Medulla oblongata (tissue), 1 donor: ENCODE results near the gene IRX1.

Experiments used
- DNase-seq: peaks from one replicate; pipeline ENCODE4 v3.0.0-alpha.2; 2015; ENCODE audit errors: extremely low spot score

Gene IRX1

DNA sequence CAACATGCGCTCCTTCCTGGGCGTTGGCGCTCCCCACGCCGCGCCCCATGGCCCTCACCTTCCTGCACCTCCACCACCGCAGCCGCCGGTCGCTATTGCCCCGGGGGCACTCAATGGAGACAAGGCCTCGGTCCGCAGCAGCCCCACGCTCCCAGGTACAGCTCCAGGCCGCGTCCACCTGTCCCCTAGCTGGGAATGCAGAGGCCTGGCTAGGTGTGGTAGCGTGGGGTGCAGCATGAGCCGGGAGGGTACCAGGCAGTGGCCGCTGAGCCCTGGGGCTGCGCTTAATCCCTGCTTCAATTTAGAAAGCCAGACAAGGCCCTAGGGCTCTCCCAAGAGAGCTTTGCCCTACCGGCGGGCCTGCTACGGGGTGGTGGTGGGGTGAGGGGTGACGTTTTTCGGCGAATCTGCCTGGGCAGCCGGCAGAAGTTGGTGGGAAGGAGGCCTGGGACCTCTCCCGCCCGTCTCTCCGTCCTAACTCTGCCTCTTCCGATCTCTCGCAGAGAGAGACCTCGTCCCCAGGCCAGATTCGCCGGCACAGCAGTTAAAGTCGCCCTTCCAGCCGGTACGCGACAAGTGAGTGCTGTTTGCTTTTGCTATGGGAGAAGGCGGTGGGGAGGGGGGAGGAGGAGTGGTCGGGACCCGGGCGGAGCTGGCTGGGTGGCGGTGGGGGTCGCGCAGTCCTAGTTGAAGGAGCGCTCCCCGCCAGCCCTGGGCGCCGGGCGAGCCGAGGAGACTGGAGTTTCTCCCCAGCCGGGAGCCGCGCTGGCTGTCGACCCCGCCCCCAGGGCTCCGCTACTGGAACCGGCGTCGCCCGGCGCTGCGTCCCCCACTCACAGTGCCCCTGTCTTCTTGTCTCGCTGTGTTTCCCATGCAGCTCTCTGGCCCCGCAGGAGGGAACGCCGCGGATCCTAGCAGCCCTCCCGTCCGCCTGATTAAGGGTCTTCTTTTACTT lies 4.8 kb downstream of the IRX1 start:
- DNase-seq: no peak

DNA sequence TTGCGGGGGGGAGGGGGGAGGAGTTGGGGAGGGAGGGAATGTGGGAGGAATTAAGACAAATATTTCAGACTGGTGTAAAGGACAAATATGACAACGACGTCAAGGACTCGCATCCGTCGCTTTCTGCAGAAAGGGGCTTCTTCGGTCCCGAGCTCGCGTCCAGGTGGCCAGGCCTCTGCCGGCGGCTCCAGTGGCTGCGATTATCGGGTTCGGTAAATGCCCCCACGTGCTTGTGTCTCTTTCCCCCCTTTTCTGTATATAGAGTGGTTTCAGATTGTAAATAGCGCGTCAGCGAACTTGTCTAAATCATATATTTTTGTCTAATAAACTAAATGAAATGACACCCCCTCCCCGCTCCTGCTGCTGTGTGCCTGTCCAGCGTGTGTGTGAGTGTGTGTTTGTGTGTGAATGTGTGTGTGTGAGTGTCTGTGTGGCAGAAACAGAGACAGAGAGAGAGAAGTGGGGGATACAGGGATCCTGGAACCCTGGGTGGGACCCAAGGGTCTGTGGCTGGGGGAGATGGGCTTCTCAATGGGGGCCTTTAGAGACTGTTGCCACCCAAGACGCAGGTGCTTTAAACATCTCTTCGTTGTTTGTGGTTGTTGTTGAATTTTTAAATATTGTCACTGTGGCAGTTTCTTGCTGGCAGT lies 5.6 kb downstream of the IRX1 start:
- no peak for DNase-seq

DNA sequence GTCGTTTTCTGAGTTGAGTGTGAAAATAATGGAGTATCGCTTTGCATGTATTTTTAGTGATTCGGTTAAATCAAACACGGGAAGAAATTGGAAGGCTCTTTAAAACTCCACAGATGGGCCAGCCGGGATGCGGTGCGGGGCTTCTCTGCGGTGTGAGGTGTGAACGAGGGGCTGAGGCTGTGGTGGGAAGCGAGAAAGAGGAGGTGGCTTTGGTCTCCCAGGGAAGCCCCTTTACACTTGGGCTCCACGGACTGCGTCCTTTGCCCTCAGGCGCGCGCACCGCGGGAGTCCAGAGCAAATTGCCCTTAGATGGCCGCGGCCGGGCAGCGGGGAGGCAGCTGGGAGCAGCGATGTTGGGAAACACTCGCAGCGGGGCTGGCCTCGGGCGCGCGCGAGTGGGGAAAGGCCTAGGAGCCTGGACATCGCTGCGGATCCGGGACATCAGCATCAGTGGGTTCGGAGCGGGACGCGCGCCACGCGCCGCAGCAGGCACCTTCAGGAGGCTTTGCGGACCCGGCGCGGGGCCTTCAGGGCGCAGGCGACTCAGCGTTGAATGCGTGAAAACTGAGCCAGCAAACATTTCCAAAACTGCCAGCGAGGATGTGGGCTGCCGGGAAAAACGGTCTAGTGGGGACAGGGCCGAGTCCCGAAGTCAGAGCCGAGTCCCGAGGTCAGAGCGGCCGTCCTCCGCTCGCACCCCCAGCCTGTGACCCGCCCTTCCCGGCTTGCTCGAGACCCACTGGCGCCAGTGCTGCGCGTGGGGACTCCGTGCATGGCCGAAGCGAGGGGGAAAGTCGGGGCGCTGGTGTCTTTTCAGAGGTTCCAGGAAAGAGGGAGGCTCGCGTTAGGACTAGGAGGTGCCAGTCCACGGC lies 6.5 kb downstream of the IRX1 start:
- no peak for DNase-seq

DNA sequence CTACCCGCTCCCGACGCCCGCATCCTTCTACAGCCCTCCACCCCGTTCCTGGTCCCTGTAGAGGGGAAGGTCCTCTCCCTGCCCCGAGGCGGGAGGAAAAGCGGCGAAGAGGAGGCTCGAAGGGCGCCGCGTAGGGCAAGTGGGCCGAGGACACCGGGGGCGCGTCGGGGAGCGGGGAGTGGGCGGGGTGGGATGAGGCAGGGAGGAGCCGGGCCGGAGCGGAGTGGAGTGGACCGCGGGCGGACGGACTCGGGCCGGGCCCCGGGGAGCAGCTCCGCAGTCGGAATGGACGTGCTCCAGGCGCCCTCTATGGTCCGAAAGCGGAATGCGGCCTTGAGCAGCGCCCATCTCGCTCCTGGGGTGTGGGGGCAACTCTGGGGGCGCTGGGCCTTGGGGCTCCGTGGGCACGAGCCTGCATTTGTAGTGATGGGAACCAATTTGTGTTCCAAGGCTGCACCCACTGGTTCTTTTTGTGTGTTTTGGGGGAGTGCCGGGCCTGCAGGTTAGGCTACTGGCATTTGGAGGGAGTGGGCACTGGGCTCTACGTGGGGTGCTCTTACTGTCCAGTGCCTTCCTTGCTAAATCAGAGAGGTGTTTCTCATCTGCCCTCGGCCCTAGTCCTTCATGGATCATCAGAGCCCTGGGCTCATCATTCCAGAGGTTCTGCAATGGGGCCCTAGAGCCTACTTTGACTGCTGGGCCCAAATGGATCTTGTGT lies 7.3 kb downstream of the IRX1 start:
- DNase-seq: no peak

DNA sequence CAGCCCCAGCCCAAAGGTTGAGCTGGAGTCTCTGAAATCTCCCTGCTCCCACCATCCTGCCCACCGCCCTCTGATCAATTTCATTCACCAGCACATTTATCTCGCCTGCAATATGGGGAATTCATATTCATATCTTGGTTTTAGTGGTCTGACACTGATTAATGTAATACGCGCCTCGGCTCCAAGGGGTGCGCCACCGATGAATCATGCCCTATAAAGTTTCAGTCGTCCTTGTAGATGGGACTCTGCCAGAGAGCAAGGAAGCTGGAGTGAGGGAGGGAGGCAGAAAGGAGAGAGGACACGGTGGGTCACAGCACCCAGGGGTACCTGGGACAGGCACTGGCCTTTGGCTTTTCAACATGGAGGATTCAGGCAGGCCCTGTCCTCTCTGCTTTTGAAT lies 8.9 kb downstream of the IRX1 start:
- no peak for DNase-seq

DNA sequence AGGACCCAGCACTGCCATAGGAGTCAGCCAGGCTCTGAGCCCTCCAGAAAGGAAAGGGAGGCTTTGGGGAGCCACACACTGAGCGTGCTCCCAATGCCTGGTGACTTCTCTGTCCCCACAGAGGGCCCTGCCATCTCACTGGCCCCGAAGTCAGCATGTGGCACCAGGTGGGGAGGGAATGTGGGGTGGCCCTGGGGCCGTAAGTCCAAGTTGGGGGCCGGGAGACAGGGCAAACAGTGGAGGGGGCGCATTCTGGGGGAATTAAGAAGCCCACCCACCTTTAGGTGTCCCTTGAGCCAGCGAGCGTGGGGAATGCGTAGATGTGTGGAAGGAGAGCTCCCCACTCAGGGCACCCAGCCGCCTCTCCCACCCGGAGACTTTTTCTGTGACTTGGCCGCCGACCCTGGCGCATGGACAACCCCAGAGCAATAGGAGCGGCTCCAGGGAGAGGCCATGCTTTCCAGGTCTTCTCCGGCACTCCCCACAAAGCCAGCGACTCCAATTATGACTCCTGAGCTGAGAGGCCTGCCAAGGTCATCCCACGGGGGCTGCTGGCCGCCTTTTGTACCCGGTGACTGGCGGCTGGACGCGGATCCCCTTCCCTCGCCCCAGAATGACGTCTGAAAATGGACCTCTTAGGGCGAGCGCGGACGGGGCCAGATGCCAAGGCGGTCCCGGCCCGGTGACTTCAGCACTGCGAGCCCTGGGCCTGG lies 9.8 kb downstream of the IRX1 start:
- no peak for DNase-seq

DNA sequence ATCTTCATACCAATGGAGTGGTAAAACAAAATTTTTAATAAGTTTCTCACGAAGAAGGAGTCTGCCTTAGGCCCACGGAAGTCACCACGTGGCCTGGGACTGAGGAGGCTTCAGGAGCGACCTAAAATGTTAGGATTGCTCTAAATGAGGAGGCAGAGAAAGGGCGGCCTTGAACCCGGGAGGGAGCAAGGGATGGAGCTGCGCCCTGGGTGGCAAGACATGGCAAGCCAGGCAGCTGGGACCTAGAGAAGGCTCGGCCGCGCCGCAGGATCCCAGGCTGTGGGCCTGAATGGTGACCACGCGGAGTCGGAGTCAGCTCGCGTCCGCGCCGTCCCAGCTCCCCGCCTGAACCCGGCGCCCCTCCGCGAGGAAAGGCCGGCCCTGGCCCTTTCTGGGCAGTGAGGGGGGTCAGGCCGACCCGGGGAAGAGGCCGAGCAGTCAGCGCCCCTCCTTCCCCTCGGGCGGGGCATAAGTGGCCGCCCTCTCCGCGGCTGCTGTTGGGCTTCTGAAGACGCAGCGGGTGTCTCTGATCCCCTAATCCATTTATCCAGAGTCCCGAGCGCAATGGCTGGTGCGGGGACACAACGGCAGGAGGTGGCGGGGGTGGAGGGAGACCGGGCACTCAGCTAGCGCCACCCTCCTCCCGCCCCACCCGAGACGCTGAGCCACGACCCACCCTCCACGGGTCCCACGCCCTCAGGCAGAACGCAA lies 10.6 kb downstream of the IRX1 start:
- no peak for DNase-seq

DNA sequence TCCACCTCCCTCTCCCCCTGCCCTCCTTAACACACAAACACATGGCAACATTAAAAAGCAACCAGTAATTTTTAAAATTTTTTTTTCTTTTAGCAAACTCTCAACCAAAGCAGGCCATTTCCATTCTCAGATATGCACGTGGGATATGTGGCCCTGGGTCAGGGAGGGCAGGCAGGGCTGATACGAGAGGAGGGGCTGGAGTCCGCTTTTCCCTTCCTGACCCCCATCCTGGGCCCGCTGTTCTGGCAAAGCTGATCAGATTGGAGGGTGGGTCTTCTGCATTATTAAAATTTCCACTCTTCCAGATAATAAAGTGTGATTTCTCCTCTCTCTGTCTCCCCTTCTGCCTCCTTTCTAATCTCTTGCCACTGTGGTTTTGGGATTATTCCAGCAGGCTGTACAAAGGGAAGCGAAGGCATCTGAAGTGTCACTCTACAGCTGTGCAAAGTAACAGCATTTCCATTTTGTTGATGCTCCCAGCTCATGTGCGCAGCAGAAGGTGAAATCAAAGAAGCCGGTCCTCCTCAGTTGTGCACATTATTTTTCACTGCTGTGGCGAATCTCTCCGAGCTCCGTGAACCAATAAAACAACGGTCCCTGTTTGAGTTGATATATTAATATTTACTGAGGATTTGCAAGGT lies 12.0 kb downstream of the IRX1 start:
- DNase-seq: no peak

DNA sequence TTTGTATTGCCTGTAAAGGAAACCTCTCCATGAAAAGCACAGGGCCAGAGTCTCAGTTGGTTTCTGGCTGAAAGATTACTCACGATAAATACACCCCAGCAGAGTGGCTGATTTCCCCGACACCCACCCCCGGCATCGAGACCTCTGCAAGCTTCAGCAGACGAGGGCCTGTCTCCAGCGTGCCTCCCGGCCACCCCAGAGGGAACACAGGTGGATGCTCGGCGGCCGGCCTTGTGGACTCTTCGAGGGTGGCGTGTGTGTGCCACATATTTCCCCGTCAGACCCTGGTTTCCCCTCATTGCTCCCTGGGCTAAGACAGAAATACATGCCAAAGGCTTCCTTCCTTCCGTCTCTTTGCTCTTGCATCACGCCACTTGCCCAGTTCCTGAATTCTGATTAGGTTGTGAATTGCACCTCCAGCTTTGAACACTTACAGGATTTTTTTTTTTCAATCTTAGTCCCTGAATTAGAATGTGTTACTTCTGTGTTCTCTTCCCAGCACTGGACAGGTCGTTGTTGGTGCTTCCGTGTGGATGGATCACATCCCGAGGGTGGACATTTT lies 13.6 kb downstream of the IRX1 start:
- DNase-seq: no peak

DNA sequence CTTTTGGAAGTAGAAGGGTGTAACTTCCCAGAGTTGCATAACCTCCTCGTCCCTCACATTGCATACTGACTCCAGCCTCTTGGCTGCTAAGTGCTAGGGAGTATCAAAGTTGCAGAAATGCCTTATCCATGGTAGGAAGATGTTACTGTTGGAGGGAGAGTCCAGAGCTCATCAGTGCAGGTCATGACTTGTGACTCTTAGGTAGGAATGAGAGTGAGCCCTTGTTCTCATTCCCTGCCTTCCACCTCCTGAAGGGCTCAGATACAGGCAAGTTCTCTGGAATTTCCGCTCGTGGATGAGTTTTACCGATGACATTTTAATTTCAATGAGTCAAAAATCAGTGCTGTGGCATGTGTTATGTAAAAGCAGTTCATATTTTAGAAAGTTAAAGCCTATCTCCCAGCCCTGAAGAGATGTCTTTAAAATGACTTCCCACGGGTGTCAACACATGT lies 17.0 kb downstream of the IRX1 start:
- no peak for DNase-seq

DNA sequence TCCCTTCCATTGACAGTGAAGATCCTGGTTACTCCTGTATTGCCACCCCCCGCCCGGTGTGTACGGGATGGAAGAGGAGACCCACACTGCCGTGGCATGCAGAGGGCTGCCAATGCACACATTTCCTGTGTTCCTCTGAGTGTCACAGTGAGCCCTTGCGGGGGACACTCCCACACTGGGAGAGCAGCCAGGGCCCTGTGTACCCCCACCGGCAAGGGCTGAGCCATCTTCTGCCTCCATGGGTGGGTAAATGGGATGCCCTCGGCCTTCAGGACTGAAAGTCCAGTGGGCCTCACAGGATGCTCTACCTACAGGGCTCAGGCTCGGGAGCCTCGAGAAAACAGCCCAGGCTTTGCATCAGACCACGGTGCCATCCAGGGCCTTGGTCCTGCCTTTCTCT lies 18.1 kb downstream of the IRX1 start:
- no peak for DNase-seq

DNA sequence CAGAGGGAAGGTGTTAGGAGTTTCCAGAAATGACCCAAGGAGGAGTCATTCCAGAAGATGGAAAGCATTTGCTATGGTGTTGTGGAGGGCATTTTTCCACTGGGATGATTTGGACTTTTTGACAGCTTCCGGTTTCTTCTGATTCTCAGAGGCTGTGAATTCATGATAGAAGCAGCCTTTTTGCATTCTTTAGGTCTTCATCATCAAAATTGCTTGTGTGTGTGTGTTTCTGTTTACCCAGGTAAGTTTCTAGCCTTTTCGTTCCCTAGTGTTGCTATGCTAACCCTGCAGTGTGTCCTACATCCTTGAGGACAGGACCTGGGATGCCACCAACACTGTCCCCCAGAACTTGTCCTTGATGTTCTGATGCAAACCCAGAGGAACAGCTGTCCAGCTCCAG lies 19.6 kb downstream of the IRX1 start:
- DNase-seq: no peak

DNA sequence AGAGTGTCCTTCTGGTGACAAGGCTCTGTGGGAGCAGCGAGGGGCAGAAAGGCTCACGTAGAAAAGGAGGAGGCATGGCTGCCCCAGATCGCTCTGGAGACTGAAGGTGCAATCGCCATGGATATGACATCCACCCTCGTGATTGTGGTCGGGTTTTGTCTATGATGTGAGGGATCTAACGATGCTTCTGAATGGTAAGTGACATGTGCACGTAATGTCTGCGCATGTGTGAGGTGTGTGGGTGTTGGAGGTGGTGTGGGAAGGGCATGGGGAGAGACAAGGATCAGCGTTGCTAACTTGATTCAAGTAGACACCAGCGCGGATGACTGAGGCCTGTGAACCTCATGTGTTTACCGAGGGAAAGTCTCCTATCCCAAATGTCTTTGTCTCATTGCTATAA lies 20.2 kb downstream of the IRX1 start:
- no peak for DNase-seq

DNA sequence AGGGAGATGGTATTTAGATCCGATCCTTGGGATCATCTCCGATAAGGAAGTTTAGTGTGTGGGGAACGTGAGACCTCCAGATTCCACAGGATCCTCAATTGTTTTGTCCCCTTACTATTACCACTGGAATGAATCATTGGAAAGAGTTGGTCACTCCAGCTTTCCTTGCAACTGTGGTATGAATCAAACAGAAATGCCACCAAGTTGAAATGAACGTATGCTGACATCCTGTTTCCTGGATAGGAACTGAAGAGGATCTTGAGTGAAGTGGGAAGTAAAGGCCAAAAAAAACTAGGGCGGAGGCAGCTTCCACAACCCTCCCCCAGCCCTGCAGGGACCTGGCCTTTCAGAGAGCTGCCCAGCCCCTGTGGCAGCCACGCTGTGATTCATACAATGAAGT lies 23.9 kb downstream of the IRX1 start:
- DNase-seq: no peak

DNA sequence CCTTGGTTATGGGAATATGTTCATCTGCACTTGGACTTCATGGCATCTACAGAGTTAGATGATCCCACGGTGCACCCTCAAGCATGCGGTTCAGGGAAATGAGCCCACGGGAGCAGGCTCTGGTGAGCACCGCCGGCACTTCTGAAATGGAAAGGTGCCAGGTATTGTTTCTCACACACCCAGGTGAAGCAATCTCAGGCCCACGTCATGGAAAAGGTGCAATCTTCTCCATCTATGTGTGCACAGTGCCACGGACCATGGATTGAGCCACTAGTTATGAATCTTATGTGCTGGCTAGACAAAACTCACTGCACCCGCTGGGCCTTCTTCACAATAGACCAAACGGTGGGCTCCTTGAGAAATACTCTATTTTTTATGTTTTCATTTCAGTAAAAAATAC lies 27.3 kb downstream of the IRX1 start:
- no peak for DNase-seq

DNA sequence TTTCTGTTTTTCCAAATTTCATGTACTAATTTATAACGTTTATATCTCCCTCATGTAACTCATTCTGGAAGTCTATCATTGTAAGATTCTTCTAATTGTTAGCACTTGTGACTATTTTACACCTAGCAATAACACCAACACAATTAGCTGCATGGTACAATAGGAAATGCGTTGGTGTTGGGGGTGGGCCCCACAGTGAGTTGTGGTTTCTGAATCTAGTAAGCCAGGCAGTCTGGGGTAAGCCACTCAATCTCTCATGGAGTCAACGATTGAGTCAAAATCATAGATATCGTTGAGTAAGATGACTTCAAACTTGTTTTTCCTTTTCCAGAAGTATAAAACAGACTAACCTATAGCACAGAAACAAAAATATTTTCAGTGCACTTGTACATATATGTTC lies 30.0 kb downstream of the IRX1 start:
- DNase-seq: no peak

DNA sequence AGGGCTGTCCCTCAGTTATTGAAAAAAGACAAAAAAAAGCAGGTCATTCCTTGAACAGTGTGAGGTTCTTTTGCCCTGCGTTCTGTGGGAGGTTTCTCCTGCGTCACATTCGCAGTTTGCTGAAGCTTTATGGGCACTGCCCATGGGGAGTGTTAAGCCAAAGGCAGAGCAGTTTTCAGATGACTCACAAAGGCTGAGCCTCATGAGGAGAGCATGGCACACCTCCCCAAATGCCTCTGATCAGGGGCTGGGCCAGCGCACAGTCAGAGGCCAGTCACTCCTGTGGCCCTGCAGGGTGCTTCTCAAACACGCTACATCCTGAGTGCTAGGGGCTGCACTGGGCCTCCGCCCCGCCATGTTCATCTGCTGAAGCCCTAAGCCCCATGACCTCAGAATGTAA lies 38.4 kb downstream of the IRX1 start:
- DNase-seq: no peak

DNA sequence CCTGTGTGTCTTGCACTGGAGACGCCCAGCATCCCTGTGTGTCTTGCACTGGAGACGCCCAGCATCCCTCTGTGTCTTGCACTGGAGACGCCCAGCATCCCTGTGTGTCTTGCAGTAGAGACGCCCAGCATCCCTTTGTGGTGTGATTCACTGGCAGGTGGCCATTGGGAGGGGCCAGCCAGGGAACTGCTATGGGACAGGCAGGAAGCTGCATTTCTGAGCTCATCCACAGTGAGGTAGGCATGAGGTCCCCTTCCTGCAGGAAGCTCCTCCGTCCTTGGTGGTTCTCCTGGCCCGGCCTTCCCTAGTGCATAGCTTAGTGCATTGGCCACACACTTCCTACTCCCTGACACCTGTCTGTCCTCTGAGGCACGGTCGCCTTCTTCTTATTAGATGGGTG lies 43.5 kb downstream of the IRX1 start:
- no peak for DNase-seq

DNA sequence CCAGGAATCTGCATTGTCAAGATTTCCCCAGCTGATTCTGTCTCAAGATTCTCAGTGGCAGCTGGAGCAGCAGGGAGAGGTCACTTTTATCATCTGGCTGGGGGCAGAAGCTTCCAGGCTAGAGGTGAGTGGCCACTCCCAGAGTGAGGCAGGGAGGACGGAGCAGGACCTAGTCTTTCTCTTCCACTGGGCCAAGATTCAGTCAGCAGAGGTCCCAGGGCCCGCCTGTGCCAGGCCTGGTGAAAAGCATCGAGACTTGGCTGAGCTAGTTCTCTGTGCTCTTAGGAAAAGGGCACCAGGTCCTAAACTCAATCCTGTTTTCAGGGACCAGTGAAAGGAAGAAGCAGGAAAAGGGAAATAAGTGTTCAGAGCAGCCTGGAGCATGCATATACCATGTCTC lies 46.6 kb downstream of the IRX1 start:
- DNase-seq: no peak
